HuH-7 (cell line): ENCODE data around the gene GAS7.

ENCODE experiments used
- DNase-seq: peaks from one replicate; pipeline ENCODE4 v3.0.0; 2011; ENCODE audit warnings: low spot score

GAS7 gene

DNA sequence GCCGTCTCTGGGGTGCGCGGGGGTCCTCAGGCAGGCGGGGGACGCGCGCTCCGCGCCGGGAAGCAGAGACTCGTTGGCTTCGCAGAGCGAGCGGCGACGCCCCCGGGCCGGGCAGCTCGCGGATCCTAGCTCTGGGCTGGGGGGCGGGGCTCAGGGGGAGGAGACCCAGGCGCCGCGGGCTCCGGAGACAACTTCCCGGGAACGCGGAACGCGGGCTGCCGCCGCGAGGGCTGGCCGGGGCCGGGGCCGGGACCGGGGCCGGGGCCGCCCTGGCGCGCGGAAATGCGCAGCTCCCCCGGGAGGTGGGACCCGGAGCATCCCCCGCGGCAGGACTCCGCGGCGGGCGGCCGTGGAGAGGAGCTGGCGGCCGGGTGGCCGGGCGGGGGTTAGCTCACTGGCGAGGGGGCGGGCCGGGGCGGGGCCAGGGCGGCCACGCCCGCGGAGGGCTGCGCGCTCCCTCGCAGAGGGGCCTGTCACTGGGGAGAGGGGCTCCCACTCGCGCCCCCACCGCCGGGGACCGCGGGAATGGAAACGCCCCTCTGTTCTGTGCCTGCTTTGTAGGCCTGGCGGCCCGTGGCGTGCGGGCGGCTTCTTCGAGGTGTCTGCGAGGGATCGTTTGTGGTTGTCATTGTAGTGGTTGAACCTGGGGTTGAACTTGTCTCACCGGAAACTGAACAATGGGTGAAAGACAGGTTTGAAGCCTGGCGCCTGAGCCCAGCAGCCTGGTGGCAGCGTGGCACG is at the start of gene GAS7:
Gene GAS7, minus strand, starts transcription at position 98 of the 741 bp plus-strand sequence.
- DNase-seq: no peak

DNA sequence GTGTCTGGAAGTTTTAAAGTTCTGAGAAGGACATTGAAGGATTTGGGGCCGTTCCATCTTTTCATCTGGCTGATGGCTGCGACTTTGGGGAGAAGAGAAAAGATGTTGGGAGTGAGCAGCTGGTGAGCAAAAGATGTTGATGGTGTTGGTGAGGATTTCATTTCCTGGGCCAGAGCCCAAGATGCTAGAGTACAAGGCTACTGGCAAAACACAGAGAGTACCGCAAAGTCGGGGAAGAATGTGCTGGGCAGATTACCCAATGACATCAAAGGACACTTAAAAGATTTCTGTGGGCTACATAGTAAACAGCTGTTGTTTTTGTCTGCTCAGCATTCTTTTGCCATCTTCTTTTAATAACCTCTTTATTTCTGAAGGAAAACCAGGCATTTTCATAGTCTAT is 49.4 kb upstream of the GAS7 start:
- DNase-seq: no peak

DNA sequence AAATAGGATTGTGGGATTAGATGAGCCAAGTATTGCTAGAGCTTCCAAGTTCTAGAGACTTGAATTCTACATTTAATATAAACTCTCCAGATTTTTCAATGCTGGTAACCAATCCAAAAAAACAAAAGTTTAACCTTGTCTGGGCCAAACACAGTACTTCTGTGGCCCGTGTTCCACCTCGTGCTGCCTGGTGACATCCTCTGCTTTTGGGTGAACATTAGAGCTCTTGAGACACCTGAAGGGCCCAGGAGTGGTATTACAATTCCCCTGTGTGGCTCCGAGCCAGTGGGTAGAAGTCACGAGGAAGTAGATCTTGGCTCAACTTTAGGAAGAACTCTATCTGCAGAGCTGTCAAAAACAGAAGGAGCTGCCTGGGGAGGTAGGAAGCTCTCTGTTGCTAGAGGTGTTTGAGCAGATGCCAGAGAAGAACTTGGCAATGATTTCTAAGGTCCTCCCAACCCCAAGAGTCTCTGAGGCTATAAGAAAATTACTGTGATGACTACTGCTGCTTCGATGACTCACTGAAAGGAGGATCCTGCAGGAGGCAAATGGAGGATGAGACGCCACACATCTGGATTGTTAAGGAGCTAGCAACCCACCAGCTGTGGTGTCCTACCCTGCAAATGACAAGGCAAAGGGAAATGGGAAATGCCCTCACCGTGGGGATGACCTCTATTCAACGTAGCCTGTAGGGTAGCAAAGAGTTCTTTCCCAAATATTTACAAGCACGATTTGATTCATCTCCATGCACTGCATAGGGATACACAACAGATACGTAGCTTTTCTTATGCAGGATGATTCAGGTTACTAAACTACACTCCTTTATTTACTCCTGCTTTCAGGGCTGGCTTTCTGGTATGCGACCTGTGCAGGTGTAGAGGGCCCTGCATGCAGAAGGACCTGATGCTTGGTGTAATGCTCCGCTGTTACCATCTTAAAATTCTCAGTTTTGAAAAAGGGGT is 45.8 kb upstream of the GAS7 start:
- DNase-seq: no peak

DNA sequence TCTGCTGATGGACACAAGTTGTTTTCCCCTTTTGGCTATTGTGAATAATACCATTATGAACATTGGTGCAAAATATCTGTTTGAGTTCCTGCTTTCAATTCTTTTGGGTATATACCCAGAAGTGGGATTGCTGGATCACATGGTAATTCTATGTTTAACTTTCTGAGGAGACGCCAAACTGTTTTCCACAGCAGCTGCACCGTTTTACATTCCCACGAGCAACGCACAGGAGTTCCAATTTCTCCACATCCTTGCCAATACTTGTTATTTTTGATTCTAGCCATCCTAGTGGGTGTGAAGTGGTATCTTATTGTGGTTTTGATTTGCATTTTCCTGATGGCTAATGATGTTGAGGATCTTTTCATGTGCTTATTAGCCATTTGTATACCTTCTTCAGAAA is 43.4 kb upstream of the GAS7 start:
- no peak for DNase-seq

DNA sequence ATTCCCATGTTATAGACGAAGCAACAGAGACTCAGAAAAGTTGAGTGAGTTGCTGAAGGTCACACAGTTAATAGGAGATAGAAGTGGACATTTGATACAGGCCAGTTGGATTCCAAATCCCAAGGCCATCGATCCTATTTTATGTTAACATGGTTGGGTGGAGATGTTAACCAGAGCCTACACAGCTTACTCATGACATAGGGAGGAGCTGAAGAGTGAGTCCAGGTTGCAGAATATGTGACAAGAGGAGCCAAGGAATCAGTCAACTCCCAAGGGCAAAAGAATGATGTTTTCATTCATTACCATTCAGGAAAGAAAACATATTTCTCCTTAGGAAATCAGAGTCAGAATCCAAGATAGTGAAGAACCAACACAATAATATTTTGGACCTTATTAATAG is 40.3 kb upstream of the GAS7 start:
- DNase-seq: no peak

DNA sequence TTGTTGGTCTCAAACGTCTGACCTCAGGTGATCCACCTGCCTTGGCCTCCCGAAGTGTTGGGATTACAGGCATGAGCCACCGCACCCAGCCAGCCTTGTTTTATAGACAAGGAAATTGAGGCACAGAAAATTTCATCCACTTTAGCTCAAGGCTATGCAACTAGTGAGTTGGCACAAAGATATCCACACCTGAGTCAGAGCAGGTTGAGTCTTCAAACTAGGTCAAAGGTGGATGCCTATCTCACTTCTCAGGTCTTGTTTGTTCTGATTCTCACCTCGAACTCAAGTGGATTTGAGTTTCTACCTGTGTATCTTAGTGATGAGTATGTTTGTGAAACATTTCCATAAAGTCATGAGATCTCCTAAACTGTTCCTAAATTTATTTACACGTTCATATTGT is 35.6 kb upstream of the GAS7 start:
- no peak for DNase-seq

DNA sequence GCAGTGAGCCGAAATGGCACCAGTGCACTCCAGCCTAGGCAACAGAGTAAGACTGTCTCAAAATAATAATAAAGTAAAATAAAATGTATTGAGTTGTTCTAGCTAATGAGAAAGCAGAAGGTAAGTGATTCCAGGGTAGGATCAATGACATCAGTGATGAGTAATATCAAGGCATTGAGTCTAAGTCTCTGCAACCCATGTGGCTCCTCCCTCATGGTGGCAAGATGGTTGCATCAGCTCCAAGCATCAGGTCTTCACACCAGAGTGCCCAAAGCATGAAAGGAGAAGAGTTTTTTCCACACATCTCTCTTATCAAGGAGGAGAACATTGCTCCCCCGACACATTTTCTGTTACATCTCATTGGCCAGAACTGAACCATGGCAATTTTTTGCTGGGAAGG is 34.8 kb upstream of the GAS7 start:
- DNase-seq: no peak

DNA sequence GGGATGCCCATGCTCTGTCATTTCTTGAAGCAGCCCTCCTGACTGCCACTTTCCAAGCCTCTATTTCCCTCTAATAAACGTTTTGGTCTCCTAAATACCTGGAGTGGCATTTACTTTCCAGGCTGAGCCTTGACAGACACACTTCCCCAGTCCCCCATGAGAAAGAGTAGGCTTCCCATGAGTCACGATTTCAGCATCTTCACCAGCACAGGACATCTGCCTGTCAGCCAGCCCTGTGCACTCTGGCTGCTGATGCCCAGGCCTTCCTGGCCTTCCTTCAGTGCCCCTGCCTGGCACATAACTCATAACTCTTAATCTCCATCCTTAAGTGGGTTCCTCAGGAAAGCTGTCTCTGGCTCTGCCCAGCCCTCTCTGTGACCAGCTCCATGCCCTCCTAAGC is 30.8 kb upstream of the GAS7 start:
- no peak for DNase-seq

DNA sequence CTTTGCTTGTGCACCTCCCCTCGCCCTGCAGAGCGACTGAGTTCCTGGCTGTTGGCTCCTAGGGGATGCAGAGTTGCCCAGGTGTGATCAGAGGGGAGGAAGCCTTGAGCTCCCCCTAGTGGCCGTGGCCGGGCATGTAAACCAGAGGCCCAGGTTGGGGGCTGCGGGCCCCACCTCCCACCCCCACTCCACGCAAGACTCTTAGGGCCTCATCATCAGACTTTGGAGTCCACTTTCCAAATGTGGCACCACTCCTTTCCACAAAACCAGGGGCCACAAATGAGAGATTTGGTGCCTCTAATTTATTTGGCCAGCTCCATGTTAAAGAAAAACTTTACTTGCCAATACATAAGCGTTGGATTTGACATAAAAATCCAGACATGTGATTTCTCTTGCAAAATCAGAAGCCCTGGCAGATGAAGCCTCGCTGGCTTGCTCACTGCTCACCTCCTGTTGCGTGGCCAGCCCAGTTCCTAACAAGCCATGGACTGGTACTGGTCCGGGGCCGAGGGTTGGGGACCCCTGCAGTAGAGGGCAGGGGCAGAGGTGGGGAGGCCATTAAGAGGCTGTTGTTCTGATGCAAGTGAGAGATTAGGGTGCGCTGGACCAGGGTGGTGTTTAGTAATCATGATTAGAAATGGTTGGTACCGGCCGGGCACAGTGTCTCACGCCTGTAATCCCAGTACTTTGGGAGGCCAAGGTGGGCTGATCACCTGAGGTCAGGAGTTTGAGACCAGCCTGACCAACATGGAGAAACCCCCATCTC is 28.7 kb upstream of the GAS7 start:
- DNase-seq: peak; percentile 30

DNA sequence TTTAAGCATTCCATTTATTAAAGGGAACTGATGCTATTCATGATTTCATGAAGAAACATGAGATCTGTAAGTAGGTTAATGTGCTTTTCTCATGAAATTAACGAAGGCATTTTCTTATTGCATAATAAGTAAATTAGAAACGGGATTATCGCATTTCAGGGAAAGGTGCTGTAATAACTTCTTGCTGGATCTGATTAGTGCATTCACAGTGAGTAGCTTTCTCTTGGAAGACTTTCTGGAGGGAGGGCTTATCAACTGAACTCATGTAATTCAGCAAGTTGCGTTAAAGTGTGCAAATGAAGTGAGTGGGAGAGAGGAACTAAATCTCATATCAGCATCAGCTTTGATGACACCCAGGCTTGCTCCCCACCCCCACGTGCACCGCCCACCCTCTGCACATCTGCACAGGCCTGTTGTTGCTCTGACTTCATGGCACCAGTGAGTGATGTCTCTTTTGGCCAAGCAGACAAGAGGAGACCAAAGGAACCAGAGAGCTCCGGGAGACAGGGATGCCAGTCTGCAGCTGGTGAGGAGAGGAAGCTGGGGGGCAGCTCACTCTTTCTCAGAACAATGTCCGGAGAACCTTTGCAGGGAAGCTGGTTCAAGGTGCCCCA is 26.3 kb upstream of the GAS7 start:
- no peak for DNase-seq

DNA sequence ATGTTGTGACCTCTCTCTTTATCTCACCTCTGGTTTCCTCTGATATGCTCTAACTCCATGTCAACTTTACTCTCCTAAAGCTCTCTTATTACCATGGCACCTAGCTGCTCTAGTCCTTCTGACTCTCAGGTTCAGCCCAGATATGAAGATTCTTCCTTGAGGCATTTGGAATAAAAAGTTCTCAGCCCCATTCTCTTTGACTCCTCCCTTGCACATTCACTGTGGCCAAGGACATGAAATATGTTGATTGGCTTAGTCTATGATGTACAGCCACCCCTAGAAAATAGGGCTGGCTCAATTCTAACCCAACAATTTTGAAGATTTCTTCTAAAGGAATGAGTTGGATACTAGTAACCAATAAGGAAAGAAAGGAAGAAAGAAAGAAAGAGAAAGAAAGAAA is 20.8 kb upstream of the GAS7 start:
- no peak for DNase-seq

DNA sequence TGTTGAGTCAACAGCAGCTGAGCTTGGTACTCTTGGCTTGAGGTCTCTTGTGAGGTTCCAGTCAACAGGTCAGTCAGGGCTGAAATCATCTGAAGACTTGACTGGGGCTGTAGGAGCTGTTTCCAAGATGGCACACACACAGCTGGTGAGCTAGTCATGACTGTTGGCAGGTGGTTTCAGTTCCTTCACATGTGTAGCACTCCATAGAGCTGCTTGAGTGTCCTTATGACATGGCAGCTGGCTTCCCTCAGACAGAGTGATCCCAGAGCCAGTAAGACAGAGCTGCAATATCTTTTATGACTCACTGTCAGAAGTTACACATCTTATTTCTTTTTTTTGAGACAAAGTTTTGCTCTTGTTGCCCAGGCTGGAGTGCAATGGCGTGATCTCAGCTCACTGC is 19.5 kb upstream of the GAS7 start:
- no peak for DNase-seq

DNA sequence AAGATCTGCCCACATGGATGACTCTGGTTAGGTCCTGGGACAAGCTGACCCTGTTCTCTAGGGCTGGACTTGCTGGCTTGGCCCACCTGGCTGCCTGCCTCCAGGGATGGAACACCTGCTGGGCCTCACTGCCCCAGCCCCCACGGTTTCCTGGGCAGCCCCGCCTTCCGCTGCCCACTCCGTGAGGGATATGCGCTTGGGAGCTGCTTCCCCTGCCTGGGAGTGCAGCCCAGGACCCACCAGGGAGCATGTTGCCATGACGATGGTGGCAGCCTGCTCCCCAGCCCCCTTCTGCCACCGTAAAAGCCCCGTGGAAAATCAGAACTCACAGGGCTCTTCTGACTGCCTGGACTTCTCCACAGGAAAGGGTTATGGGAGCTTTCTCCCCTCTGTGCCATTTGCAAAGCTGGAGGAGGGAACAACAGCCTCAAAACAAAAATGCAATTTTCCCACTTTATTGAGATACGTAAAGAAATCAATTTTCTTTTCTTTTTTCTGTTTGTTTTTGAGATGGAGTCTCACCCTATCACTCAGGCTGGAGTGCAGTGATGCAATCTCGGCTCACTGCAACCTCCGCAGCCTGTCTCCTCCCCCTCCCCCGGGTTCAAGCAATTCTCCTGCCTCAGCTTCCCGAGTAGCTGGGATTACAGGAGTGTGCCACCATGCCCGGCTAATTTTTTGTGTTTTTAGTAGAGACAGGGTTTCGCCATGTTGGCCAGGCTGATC is 18.0 kb upstream of the GAS7 start:
- DNase-seq: no peak

DNA sequence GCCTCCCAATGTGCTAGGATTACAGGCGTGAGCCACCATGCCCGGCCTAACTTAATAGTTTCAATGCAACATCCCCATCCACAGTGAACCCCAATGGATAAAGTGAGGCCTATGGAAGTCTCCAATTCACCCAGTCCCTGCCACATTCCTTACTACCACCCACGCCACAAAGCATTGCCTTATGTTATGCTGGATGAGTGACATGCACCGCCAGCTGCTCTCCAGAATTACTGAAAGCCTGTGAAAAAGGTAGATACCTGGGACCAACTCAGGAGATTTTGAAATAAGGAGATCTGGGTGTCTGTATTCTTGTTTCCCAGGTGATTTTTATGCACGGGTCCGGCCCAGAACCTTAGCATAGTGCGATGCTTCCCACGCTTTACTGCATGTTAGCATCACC is 16.9 kb upstream of the GAS7 start:
- DNase-seq: no peak

DNA sequence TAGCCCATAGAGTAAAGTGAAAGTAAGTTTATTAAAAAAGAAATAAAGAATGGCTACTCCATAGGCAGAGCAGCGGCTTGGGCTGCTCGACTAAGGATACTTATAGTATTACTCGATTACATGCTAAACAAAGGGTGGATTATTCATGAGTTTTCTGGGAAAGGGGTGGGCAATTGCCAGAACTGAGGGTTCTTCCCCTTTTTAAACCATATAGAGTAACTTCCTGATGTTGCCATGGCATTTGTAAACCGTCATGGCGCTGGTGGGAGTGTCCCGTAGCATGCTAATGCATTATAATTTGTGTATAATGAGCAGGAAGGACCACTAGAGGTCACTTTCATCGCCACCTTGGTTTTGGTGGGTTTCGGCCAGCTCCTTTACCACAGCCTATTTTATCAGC is 13.3 kb upstream of the GAS7 start:
- DNase-seq: no peak

DNA sequence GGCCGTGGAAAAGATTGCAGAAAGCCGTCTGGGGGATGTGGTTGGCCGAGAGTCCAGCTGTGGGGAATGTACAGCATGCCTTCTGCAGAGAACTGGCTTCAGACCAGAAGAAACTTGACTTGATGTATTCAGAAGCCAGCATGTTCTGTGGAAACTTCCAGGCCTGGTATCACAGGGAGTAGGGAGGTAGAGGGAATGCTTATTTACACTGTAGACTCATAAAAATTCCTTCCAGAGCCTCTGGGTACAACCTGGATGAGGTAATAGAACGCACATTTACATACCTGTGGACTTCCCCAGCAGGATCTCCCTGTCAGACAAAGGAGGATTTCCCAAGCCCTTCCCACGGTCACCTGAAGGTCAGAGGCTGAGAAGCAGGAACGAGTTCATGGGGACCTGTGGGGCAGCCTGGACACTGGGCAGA is 11.8 kb upstream of the GAS7 start:
- peak; percentile 16 for DNase-seq

DNA sequence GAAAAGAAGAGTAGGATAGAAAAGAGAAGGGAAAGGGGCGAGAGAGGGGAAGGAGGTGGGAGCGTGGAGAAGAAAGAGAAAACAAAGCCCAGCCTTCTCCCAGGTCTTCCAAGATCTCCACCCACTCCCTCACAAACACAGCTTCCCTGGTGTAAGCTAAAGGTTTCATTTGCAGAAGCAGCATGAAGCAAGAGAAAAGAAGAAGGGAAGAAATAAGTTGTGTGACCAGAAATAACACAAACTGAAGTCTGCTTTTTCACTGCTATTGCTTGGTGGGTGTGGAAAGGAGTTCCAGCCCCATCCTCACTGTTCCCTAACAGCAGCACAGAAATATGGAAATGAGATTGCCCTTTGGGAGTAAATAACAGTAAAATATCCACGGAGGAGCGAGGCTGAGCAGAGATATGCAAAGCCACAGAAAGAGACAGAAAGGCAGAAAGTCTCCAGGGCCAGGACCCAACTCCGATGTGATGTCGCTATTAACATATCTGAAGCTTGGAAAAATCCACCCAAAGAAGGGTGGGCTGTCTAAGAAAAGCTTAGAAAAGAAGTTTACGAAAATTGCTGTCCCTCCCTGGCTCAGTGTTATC is 10.3 kb upstream of the GAS7 start:
- DNase-seq: no peak

DNA sequence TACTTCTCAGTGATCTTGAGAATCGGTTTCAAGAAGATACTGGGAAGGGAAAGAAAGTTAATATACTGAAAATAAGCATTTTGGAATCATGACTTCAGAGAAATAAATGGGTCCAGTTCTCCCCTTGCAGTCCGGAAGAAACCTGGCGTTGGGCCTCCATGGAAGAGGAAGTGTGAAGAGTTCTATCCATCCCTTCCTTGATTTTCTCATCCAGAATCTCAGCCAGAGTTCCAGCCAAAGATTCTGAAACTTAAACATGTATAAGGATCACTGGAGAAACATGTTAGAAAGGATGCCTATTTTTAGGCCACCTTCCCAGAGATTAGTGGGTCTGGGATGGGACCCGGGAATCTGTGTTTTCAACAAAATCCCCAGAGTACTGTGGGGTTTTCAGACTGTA is 8.7 kb upstream of the GAS7 start:
- DNase-seq: no peak

DNA sequence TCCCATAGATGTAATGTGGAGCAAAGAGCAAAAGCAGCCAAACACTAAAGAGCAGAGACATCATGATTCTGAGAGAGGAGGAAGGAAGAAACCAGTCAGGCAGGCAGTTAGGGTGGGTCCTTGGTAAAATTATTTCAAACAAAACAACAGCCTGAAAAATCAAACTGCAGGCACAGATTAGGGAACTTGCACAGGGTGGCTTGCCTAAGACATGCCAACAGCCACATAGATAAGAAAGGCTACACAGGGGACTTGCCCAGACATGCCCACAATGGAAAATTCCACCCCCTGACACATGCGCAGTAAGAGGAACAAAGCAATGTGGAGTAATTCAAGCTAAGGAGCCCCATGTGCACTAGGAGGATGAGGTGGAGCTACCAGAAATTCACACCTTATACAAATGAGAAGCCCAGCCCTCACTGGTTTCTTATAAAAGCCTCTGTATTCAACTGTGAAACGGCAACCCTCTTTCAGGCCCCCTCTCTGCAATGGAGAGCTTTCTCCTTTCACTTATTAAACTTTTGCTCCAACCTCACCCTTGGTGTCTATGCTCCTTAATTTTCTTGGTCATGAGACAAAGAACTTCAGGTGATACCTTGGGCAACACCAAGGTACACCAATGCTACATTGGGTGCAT is 7.3 kb upstream of the GAS7 start:
- no peak for DNase-seq

DNA sequence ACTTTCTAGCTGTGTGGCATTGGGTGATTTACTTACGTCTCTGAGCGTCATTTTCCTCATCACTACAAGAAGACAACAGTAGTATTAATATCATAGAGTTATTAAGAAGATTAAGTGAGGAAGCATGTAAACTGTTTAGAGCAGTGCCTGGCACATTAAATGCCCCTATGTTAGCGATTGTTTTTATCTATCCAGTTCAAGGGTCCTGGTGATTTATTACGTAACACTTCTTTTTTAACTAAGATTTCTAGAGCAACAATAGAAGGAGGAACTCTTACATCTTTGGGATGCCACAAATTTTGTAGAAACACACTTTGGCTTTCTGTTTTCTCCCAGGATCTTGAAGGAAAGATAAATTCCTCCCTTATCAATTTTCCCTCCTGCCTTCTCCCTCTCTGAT is 3.3 kb upstream of the GAS7 start:
- no peak for DNase-seq

DNA sequence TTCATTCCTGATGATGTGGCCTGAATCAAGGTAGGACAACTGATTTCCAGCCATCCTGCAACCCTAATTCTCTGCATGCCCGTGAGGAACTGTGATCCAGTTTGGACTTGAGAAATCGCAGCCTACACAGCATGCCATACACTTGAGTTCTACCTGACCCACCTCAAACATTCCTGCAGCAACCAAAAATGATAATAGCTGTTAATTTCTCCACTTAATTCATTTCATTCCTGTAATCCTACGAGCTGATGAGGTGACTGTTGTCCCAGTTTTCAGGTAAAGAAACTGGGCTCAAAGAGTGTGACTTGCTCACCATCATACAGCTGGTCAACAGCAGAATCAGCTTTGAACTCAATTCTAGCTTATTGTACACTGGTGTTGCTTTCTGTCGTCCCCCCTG is 2.2 kb upstream of the GAS7 start:
- no peak for DNase-seq
